Lower leg skin (tissue), 4 donors: ENCODE data around the gene NFASC. TPM values are rescaled to one million over a fixed set of nuclear protein-coding genes. Genes with fewer than 3 reads are reported as not detected.

Source experiments
- DNase-seq, 2 donors: peaks; one replicate each; pipeline ENCODE4 v3.0.0-alpha.2; 2019; ENCODE audit warnings: low spot score in 2 of 2
- H3K4me3 ChIP-seq: fragments of 200-600 bp; sonication (generic); 2 replicates; pipeline ENCODE4 v1.5.1; 2017; ENCODE audit warnings: mild to moderate bottlenecking, low read depth; ENCODE audit not compliant: poor library complexity, severe bottlenecking
- CTCF ChIP-seq, 3 donors: fragments of 450-650 bp; IDR thresholded peaks; one replicate each; pipeline ENCODE4 v1.5.1; 2016; ENCODE audit warnings: antibody characterized with exemption in 3 of 3, mild to moderate bottlenecking in 3 of 3, moderate library complexity in 2 of 3
- POLR2A ChIP-seq, 2 donors: fragments of 450-650 bp; IDR thresholded peaks; one replicate each; pipeline ENCODE4 v1.6.1; 2016 to 2017; ENCODE audit warnings: antibody characterized with exemption in 2 of 2, mild to moderate bottlenecking in 1 of 2, moderate library complexity in 1 of 2
- WGBS, 2 donors: methylation state at CpG; one replicate each; pipeline ENCODE4 v1.1.5; 2018; 5-methylcytosine and 5-hydroxymethylcytosine counted together
- intact Hi-C: fragments of 100-400 bp; cut with DNase I; formaldehyde crosslinking; loops from one replicate; pipeline ENCODE4 v1.15.0; 2023; ENCODE audit warnings: low total_unique reads
- total RNA-seq, 4 donors: library from RNA; depleted of rRNA; stranded (reverse); fragments of >200 nt; gene quantifications; one replicate each; pipeline ENCODE4 v1.1.0, GENCODE V29; 2016

Gene NFASC
- total RNA-seq, 4 donors from 2014 or later = 10.2 to 17.2 (median 14.2) TPM

GRCh38 chr1:204990059-204990664, 119.5 kb downstream of the NFASC start:
- 79% methylated on average over 3 of the region's 3 CpGs for WGBS, 2 donors
- TF ChIP-seq CTCF (IDR thresholded peaks at IDR 0.05) (no peak), POLR2A (IDR thresholded peaks at IDR 0.05) (no peak)
- H3K4me3 ChIP-seq = no peak overlapping the region
- intact Hi-C loops = no loop called here
- DNase-seq = no peak

GRCh38 chr1:204990721-204991341, 120.2 kb downstream of the NFASC start:
- H3K4me3 ChIP-seq = no peak overlapping the region
- intact Hi-C loops = no loop called here
- no peak for TF ChIP-seq CTCF (IDR thresholded peaks at IDR 0.05)
- 78 to 85% methylated on average over 11 of the region's 11 CpGs for WGBS, 2 donors
- no peak for DNase-seq

- no peak overlapping the region for H3K4me3 ChIP-seq
- 68 to 78% methylated on average over 11 of the region's 11 CpGs for WGBS, 2 donors
- intact Hi-C loops = no loop called here
- no peak for DNase-seq
- TF ChIP-seq POLR2A (IDR thresholded peaks at IDR 0.05) (no peak), CTCF (IDR thresholded peaks at IDR 0.05) (no peak)
These were observed 120.7 kb downstream of the NFASC start for GRCh38 chr1:204991342-204991844.

GRCh38 chr1:204992201-204992997, 121.7 kb downstream of the NFASC start:
- 74 to 80% methylated on average over 11 to 13 of the region's 13 CpGs for WGBS, 2 donors
- no peak for DNase-seq
- intact Hi-C loops = no loop called here

GRCh38 chr1:204992998-204993314, 122.3 kb downstream of the NFASC start:
- intact Hi-C loops = no loop called here
- H3K4me3 ChIP-seq = no peak overlapping the region
- DNase-seq = no peak
- 78 to 79% methylated on average over 10 of the region's 10 CpGs for WGBS, 2 donors
- TF ChIP-seq POLR2A (IDR thresholded peaks at IDR 0.05) (no peak), CTCF (IDR thresholded peaks at IDR 0.05) (no peak)

More at GRCh38 chr1:204992201-204992997, 121.7 kb downstream of the NFASC start:
- no peak overlapping the region for H3K4me3 ChIP-seq
- no peak for TF ChIP-seq CTCF (IDR thresholded peaks at IDR 0.05)
- no peak for TF ChIP-seq POLR2A (IDR thresholded peaks at IDR 0.05)
